Gastrocnemius medialis (tissue), 4 donors: Measurements from ENCODE around the gene RAD51B.

Experiments used
- POLR2A ChIP-seq, 2 donors: fragments of 450-650 bp; IDR thresholded peaks; one replicate each; pipeline ENCODE4 v1.6.1; 2017; ENCODE audit warnings: antibody characterized with exemption in 2 of 2, mild to moderate bottlenecking in 2 of 2, moderate library complexity in 2 of 2
- TF ChIP-seq, protein P1 (sequence below), 5 experiments: fragments of 450-650 bp in 3 of 5; fragments of 200-600 bp in 2 of 5; sonication (generic) in 2 of 5; IDR thresholded peaks in 4 of 5; conservative IDR thresholded peaks in 1 of 5; 1 replicate in 4 of 5; 2 replicates in 1 of 5; pipeline ENCODE4 v1.5.1; 2016 to 2019; ENCODE audit warnings: antibody characterized with exemption in 5 of 5, mild to moderate bottlenecking in 3 of 5, moderate library complexity in 3 of 5

DNA sequence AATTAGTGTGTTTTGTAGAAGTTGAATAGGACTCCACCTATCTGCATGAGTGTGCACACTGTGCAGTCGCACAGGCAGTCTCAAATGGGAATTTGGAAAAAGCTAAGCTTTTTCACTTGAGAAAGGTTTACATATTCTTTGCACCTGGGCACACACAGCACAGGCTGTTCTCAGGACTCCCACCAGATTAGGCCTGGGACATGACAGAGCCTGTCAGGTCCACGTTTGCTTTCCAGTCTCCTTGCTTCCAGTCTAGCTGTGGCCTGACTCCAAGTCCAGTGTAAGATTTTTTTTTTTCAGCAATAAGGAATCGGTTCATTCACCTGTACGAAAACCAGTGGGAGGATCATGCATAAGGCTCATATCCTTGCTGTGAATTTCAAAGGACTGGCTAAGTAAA, 792.0 kb downstream of the RAD51B start:
- TF ChIP-seq, protein P1, sequence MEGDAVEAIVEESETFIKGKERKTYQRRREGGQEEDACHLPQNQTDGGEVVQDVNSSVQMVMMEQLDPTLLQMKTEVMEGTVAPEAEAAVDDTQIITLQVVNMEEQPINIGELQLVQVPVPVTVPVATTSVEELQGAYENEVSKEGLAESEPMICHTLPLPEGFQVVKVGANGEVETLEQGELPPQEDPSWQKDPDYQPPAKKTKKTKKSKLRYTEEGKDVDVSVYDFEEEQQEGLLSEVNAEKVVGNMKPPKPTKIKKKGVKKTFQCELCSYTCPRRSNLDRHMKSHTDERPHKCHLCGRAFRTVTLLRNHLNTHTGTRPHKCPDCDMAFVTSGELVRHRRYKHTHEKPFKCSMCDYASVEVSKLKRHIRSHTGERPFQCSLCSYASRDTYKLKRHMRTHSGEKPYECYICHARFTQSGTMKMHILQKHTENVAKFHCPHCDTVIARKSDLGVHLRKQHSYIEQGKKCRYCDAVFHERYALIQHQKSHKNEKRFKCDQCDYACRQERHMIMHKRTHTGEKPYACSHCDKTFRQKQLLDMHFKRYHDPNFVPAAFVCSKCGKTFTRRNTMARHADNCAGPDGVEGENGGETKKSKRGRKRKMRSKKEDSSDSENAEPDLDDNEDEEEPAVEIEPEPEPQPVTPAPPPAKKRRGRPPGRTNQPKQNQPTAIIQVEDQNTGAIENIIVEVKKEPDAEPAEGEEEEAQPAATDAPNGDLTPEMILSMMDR (IDR thresholded peaks at IDR 0.05 in 4 of 5, conservative IDR thresholded peaks at IDR 0.05 in 1 of 5) = no peak
- TF ChIP-seq POLR2A (IDR thresholded peaks at IDR 0.05) = no peak
